AG09319 (cell line): ENCODE measurements around the gene CCBE1.

ENCODE experiments used
- DNase-seq: peaks from one replicate; pipeline ENCODE4 v3.0.0-alpha.2; 2010; ENCODE audit warnings: low read depth; ENCODE audit errors: extremely low read depth
- CTCF ChIP-seq: IDR thresholded peaks from 2 replicates; pipeline ENCODE4 v1.5.1; 2011; ENCODE audit warnings: low read depth, mild to moderate bottlenecking, inconsistent platforms, low read length, moderate library complexity

The CCBE1 gene

GRCh38 chr18:59575995-59576394 is 121.2 kb downstream of the CCBE1 start:
- DNase-seq = no peak

GRCh38 chr18:59573962-59574361 is 123.3 kb downstream of the CCBE1 start:
- no peak for TF ChIP-seq CTCF
- DNase-seq = no peak

More at GRCh38 chr18:59575995-59576394, 121.2 kb downstream of the CCBE1 start:
- no peak for TF ChIP-seq CTCF

- TF ChIP-seq CTCF = no peak
- no peak for DNase-seq
Measured at GRCh38 chr18:59571902-59572301, 125.3 kb downstream of the CCBE1 start.

GRCh38 chr18:59570796-59571195 is 126.4 kb downstream of the CCBE1 start:
- no peak for TF ChIP-seq CTCF
- DNase-seq = no peak

- DNase-seq = no peak
- no peak for TF ChIP-seq CTCF
Measured at GRCh38 chr18:59570101-59570775, 127.0 kb downstream of the CCBE1 start.

- no peak for DNase-seq
- no peak for TF ChIP-seq CTCF
Measured at GRCh38 chr18:59569390-59569791, 127.8 kb downstream of the CCBE1 start.

GRCh38 chr18:59567431-59567830 is 129.8 kb downstream of the CCBE1 start:
- TF ChIP-seq CTCF = no peak
- no peak for DNase-seq
